Thyroid gland (tissue), 4 donors: Measurements from ENCODE around the gene TSHZ1.

Experiments used
- CTCF ChIP-seq, 6 experiments: fragments of 200-600 bp in 3 of 6; fragments of 450-650 bp in 3 of 6; sonication (generic) in 3 of 6; IDR thresholded peaks; one replicate each; pipeline ENCODE4 v1.5.1; 2016 to 2019; ENCODE audit warnings: antibody characterized with exemption in 6 of 6, mild to moderate bottlenecking in 2 of 6, inconsistent platforms in 1 of 6, moderate library complexity in 1 of 6
- POLR2A ChIP-seq, 2 donors: fragments of 450-650 bp; IDR thresholded peaks; one replicate each; pipeline ENCODE4 v1.6.1; 2017; ENCODE audit warnings: antibody characterized with exemption in 2 of 2, mild to moderate bottlenecking in 2 of 2, moderate library complexity in 1 of 2

- TF ChIP-seq CTCF (IDR thresholded peaks at IDR 0.05) (no peak), POLR2A (IDR thresholded peaks at IDR 0.05) (no peak)
These were observed 44.7 kb upstream of the TSHZ1 start for GRCh38 chr18:75165926-75166325.
